ENCODE data around the gene CENPW. TPM values are rescaled to one million over a fixed set of nuclear protein-coding genes. Genes with fewer than 3 reads are reported as not detected.

CENPW gene
- total RNA-seq, 1 experiment from 2014 or later, result 46.9 TPM

DNA sequence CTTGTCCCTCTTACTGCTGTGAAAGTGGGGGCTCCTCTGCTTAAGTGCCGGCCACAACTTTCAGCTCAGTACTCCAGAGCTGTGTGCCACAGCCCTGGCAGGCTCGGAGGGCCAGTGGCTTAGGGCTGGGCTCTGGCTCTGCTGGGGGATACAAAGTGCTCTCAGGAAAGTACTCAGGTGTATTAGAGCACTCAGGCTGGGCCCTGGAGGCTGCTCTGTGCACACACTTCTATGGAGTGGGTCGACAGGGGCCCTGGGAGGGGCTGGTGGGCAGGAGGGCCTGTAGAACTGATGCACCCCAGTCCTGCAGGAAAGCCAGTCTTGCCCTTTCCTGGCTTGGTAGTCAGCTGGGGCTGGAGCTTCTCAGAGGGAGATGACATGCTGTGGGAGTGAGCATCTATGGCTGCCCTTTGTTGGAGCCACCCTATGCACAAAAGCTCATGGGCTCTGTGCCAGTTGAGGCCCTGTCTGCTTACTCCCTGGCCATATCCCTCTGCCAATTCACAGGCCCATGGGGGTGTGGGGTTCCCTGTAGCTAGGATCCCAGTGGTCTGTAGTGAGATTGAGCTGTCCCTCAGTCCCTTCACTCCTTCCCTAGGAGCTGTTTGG, 22.0 kb downstream of the CENPW start (continued):
- no peak for TF ChIP-seq YY1 (IDR thresholded peaks at IDR 0.05; ENCODE audit: extremely low read depth, insufficient replicate concordance, low read depth, low read length)
- TF ChIP-seq POLR2AphosphoS5 (IDR thresholded peaks at IDR 0.05; ENCODE audit: low read depth, low read length), result no peak
- TF ChIP-seq RAD21 (IDR thresholded peaks at IDR 0.05; ENCODE audit: low read depth), result no peak
- TF ChIP-seq, protein P1, sequence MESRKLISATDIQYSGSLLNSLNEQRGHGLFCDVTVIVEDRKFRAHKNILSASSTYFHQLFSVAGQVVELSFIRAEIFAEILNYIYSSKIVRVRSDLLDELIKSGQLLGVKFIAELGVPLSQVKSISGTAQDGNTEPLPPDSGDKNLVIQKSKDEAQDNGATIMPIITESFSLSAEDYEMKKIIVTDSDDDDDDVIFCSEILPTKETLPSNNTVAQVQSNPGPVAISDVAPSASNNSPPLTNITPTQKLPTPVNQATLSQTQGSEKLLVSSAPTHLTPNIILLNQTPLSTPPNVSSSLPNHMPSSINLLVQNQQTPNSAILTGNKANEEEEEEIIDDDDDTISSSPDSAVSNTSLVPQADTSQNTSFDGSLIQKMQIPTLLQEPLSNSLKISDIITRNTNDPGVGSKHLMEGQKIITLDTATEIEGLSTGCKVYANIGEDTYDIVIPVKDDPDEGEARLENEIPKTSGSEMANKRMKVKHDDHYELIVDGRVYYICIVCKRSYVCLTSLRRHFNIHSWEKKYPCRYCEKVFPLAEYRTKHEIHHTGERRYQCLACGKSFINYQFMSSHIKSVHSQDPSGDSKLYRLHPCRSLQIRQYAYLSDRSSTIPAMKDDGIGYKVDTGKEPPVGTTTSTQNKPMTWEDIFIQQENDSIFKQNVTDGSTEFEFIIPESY (IDR thresholded peaks at IDR 0.05; ENCODE audit: extremely low read depth, insufficient replicate concordance, low read length), result no peak

- Histone ChIP-seq H3K9ac (ENCODE audit: low read length) (no peak overlapping the region), H3K9me3 (ENCODE audit: control insufficient read depth in 1 of 2, insufficient read depth in 1 of 2, low read depth in 1 of 2, low read length in 2 of 2) (no peaks in the 10 kb centered on the region), H3K4me2 (ENCODE audit: low read length) (no peak overlapping the region), H2AFZ (ENCODE audit: low read depth, low read length, poor library complexity, severe bottlenecking) (no peak overlapping the region), H3K79me2 (ENCODE audit: insufficient read depth, low read length) (no peaks in the 10 kb centered on the region), H3K36me3 (ENCODE audit: control insufficient read depth in 1 of 2, insufficient read depth in 2 of 2, low read length in 2 of 2) (no peaks in the 10 kb centered on the region), H3K4me3 (replicated peaks in 1 of 2; ENCODE audit: low read depth in 1 of 2, low read length in 2 of 2) (no peak overlapping the region), H3K27ac (ENCODE audit: low read depth, low read length) (no peak overlapping the region), H3K9me2 (ENCODE audit: insufficient read depth) (no peaks in the 10 kb centered on the region), H3K4me1 (ENCODE audit: control insufficient read depth in 1 of 2, insufficient read depth in 2 of 2, low read length in 2 of 2) (no peaks in the 10 kb centered on the region), H3K27me3 (ENCODE audit: insufficient read depth, low read length) (no peaks in the 10 kb centered on the region), H4K20me1 (ENCODE audit: insufficient read depth) (no peaks in the 10 kb centered on the region; the same call in 1 of the 2 replicates)
- RAD21 ChIA-PET (ENCODE audit: low non-redundant PET in 1 of 2, low total read pairs in 2 of 2, uncharacterized antibody in 2 of 2, unreplicated experiment in 2 of 2), result no interaction called here
- no TSS peak for BruUV-seq (replicated peaks)
- no peak for TF ChIP-seq ATF3 (IDR thresholded peaks at IDR 0.05)
- TF ChIP-seq, protein P2, sequence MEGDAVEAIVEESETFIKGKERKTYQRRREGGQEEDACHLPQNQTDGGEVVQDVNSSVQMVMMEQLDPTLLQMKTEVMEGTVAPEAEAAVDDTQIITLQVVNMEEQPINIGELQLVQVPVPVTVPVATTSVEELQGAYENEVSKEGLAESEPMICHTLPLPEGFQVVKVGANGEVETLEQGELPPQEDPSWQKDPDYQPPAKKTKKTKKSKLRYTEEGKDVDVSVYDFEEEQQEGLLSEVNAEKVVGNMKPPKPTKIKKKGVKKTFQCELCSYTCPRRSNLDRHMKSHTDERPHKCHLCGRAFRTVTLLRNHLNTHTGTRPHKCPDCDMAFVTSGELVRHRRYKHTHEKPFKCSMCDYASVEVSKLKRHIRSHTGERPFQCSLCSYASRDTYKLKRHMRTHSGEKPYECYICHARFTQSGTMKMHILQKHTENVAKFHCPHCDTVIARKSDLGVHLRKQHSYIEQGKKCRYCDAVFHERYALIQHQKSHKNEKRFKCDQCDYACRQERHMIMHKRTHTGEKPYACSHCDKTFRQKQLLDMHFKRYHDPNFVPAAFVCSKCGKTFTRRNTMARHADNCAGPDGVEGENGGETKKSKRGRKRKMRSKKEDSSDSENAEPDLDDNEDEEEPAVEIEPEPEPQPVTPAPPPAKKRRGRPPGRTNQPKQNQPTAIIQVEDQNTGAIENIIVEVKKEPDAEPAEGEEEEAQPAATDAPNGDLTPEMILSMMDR (IDR thresholded peaks at IDR 0.05 in 2 of 3, conservative IDR thresholded peaks at IDR 0.05 in 1 of 3; ENCODE audit: borderline replicate concordance in 1 of 3, insufficient read depth in 1 of 3, low read depth in 2 of 3, low read length in 2 of 3), result no peak
- TF ChIP-seq RAD21 (IDR thresholded peaks at IDR 0.05; ENCODE audit: low read depth), result no peak
- no peak for TF ChIP-seq CEBPB (IDR thresholded peaks at IDR 0.05; ENCODE audit: low read depth)
- no peak for TF ChIP-seq POLR2A (IDR thresholded peaks at IDR 0.05; ENCODE audit: borderline replicate concordance, extremely low read depth, insufficient read depth, insufficient read length)
- no peak for TF ChIP-seq ELF1 (IDR thresholded peaks at IDR 0.05; ENCODE audit: borderline replicate concordance, low read depth)
- TF ChIP-seq FOSL1 (IDR thresholded peaks at IDR 0.05; ENCODE audit: low read depth), result no peak
- TF ChIP-seq, protein P3, sequence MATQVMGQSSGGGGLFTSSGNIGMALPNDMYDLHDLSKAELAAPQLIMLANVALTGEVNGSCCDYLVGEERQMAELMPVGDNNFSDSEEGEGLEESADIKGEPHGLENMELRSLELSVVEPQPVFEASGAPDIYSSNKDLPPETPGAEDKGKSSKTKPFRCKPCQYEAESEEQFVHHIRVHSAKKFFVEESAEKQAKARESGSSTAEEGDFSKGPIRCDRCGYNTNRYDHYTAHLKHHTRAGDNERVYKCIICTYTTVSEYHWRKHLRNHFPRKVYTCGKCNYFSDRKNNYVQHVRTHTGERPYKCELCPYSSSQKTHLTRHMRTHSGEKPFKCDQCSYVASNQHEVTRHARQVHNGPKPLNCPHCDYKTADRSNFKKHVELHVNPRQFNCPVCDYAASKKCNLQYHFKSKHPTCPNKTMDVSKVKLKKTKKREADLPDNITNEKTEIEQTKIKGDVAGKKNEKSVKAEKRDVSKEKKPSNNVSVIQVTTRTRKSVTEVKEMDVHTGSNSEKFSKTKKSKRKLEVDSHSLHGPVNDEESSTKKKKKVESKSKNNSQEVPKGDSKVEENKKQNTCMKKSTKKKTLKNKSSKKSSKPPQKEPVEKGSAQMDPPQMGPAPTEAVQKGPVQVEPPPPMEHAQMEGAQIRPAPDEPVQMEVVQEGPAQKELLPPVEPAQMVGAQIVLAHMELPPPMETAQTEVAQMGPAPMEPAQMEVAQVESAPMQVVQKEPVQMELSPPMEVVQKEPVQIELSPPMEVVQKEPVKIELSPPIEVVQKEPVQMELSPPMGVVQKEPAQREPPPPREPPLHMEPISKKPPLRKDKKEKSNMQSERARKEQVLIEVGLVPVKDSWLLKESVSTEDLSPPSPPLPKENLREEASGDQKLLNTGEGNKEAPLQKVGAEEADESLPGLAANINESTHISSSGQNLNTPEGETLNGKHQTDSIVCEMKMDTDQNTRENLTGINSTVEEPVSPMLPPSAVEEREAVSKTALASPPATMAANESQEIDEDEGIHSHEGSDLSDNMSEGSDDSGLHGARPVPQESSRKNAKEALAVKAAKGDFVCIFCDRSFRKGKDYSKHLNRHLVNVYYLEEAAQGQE (IDR thresholded peaks at IDR 0.05; ENCODE audit: low read depth), result no peak
- no peak for TF ChIP-seq EGR1 (IDR thresholded peaks at IDR 0.05; ENCODE audit: low read depth)
- TF ChIP-seq SP1 (IDR thresholded peaks at IDR 0.05; ENCODE audit: low read depth), result no peak
- no peak for TF ChIP-seq CBX3 (IDR thresholded peaks at IDR 0.05; ENCODE audit: low read depth)
- TF ChIP-seq, protein P4, sequence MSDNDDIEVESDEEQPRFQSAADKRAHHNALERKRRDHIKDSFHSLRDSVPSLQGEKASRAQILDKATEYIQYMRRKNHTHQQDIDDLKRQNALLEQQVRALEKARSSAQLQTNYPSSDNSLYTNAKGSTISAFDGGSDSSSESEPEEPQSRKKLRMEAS (IDR thresholded peaks at IDR 0.05), result no peak
- no peak for TF ChIP-seq POLR2AphosphoS5 (IDR thresholded peaks at IDR 0.05; ENCODE audit: low read depth, low read length)
- TF ChIP-seq SRF (IDR thresholded peaks at IDR 0.05; ENCODE audit: low read depth), result no peak
- intact Hi-C loops (cut with micrococcal nuclease), result no loop called here
- CTCF ChIA-PET, result no interaction called here
- POLR2A ChIA-PET, result no interaction called here
- DNase-seq (ENCODE audit: low read depth, low spot score), result no peak
- ATAC-seq, result no peak
Measured at GRCh38 chr6:126367849-126368248, 27.9 kb downstream of the CENPW start.
